Measurements from ENCODE around the gene VTI1A. TPM values are rescaled to one million over a fixed set of nuclear protein-coding genes. Genes with fewer than 3 reads are reported as not detected.

Gene VTI1A
- total and polyA plus RNA-seq, 2 of the 4 experiments (the other 2 are of a cell fraction): 9.7 to 24.9 TPM

GRCh38 chr10:112502536-112502935 is 55.5 kb downstream of the VTI1A start:
- Histone ChIP-seq H3K36me3 (ENCODE audit: control insufficient read depth, insufficient read depth, low read length) (no peaks in the 10 kb centered on the region), H3K27ac (ENCODE audit: insufficient read depth, low read length) (no peak overlapping the region), H2AK9ac (replicated peaks; ENCODE audit: low read depth, low read length, poor library complexity) (no peak overlapping the region), H4K8ac (ENCODE audit: low read depth in 2 of 2, low read length in 2 of 2) (no peak overlapping the region), H3K4me1 (ENCODE audit: control insufficient read depth, insufficient read depth, low read length) (no peaks in the 10 kb centered on the region), H3K27me3 (ENCODE audit: control insufficient read depth, insufficient read depth, low read length) (no peaks in the 10 kb centered on the region), H3K4me2 (ENCODE audit: low read depth, low read length) (no peak overlapping the region), H4K5ac (ENCODE audit: low read depth, low read length) (no peak overlapping the region), H4K91ac (ENCODE audit: insufficient read depth, low read depth, low read length) (no peak overlapping the region), H2BK20ac (ENCODE audit: low read depth, low read length) (no peak overlapping the region), H2AK5ac (ENCODE audit: low read depth, low read length) (no peak overlapping the region), H3K9ac (ENCODE audit: low read depth, low read length) (no peak overlapping the region), H3K4me3 (ENCODE audit: insufficient read depth, low read depth, low read length) (no peak overlapping the region), H2BK15ac (ENCODE audit: low read depth, low read length) (no peak overlapping the region), H3K56ac (ENCODE audit: extremely low read depth, insufficient read depth, low read length) (no peak overlapping the region), H2AFZ (replicated peaks; ENCODE audit: low read length, poor library complexity) (no peak overlapping the region), H3K14ac (replicated peaks; ENCODE audit: low read depth, low read length) (no peak overlapping the region), H4K20me1 (ENCODE audit: insufficient read depth, low read length) (no peaks in the 10 kb centered on the region), H3K23ac (ENCODE audit: low read depth, low read length) (no peak overlapping the region), H3K79me1 (ENCODE audit: low read depth in 1 of 2, low read length in 2 of 2) (peaks cover 3 to 4% of the 10 kb centered on the region in 2 experiments; a peak in 2 of 4 replicates), H2BK5ac (ENCODE audit: low read depth, low read length, poor library complexity, severe bottlenecking) (no peak overlapping the region), H3K9me1 (ENCODE audit: insufficient read depth, low read length) (no peaks in the 10 kb centered on the region), H3K4ac (ENCODE audit: low read depth, low read length) (no peak overlapping the region), H3K9me3 (ENCODE audit: control insufficient read depth, insufficient read depth, low read length) (no peaks in the 10 kb centered on the region), H2BK120ac (ENCODE audit: low read depth, low read length) (no peak overlapping the region), H3K18ac (ENCODE audit: low read depth, low read length) (no peak overlapping the region)
- ATAC-seq (ENCODE audit: low read depth) (no peak), DNase-seq (no peak)
- no CpG with 5 or more reads among the region's 2 CpGs for WGBS, 2 experiments (ENCODE audit: extremely low coverage in 2 of 2, insufficient read length in 1 of 2)
- POLR2A ChIA-PET (ENCODE audit: unreplicated experiment): no interaction called here
- CTCF ChIA-PET: no interaction called here
- TF ChIP-seq MAZ (IDR thresholded peaks at IDR 0.05; ENCODE audit: borderline replicate concordance, low read depth, low read length): no peak
- TF ChIP-seq USF2 (IDR thresholded peaks at IDR 0.05; ENCODE audit: low read depth, low read length): no peak
- TF ChIP-seq FOS (IDR thresholded peaks at IDR 0.05; ENCODE audit: low read depth, low read length): no peak
- no peak for TF ChIP-seq BHLHE40 (IDR thresholded peaks at IDR 0.05; ENCODE audit: low read depth, low read length)
- TF ChIP-seq RFX5 (IDR thresholded peaks at IDR 0.05; ENCODE audit: low read depth, low read length): no peak
- no peak for TF ChIP-seq RAD21 (IDR thresholded peaks at IDR 0.05; ENCODE audit: low read length)
- TF ChIP-seq CHD1 (IDR thresholded peaks at IDR 0.05; ENCODE audit: low read depth, low read length): no peak
- no peak for TF ChIP-seq MAFK (IDR thresholded peaks at IDR 0.05; ENCODE audit: low read depth, low read length)
- TF ChIP-seq CEBPB (IDR thresholded peaks at IDR 0.05; ENCODE audit: low read depth, low read length): no peak
- TF ChIP-seq ELK1 (IDR thresholded peaks at IDR 0.05; ENCODE audit: borderline replicate concordance, low read depth, low read length): no peak
- TF ChIP-seq CTCF (conservative IDR thresholded peaks at IDR 0.05; ENCODE audit: low read depth, low read length): no peak
- no peak for TF ChIP-seq RCOR1 (IDR thresholded peaks at IDR 0.05; ENCODE audit: insufficient replicate concordance, low read length)
- no peak for TF ChIP-seq NFE2L2 (IDR thresholded peaks at IDR 0.05; ENCODE audit: low read depth, low read length)
- no peak for TF ChIP-seq MXI1 (IDR thresholded peaks at IDR 0.05; ENCODE audit: borderline replicate concordance, low read depth, low read length)
- no peak for TF ChIP-seq POLR2A (IDR thresholded peaks at IDR 0.05; ENCODE audit: low read depth, low read length)
- TF ChIP-seq SMC3 (IDR thresholded peaks at IDR 0.05; ENCODE audit: low read depth, low read length): no peak
- dilution Hi-C loops (cut with HindIII; ENCODE audit: low sequenced_read_pairs, unreplicated experiment): no loop called here
- in situ Hi-C loops (cut with MboI; ENCODE audit: low sequenced_read_pairs): no loop called here
- intact Hi-C loops (cut with micrococcal nuclease): no loop called here
- BruUV-seq (replicated peaks): no TSS peak

Measured in IMR-90 (cell line).